VCaP (cell line): ENCODE data around the gene MROH2A.

ENCODE experiments used
- H3K27ac ChIP-seq: fragments of 450-650 bp; 2 replicates; pipeline ENCODE4 v1.5.1; 2017
- CTCF ChIP-seq: fragments of 450-650 bp; conservative IDR thresholded peaks from 2 replicates; pipeline ENCODE4 v1.5.1; 2017; ENCODE audit warnings: mild to moderate bottlenecking, moderate library complexity

MROH2A gene

DNA sequence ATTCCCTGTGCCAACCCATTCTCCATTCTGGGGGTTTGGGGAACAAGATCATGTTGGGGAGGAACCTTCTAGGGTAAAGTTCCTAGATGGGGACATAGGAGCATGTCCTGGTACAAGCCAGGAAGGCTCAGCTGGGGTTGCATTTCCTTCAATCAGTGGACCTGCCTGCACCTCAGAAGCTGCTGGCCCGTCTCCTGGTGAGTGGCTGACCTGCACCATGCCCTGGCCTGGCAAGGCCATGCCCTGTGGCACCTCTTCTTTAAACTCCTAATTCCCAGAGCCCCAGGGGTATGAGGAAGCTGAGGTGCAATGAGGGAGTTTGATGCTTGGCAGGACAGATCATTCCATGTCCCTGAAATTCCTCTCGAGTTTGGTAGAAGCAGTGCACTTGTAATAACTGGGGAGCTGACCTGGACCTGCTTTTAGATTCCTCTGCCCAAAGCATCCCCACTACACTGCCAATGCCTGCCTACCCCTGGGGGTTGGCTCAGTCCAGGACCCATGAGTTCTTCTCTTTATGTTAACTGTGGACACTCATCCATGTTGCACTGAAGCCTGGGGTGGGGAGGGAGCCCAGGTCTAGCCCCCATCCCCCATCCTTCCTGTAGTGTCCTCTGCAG lies 25.3 kb downstream of the MROH2A start:
- no peak overlapping the region for H3K27ac ChIP-seq
- TF ChIP-seq CTCF, result no peak

DNA sequence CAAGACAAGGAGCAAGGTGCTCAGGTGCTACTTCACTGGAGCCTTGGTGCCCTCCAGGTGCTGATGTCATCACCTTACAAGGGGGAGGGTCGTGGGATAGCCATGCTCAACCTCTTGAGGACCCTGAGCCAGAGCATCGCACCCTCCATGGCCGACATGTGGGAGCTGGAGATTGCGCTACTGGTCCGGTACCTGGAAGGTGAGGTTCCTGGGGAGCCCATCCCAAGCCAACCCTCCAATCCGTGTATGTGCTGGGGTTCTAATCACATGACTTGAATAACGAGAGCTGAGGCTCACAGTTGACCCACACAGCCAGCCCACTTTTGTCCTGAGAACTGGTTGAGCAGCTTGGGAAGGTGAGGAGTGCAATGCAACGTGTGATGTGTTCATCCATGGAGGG lies 25.9 kb downstream of the MROH2A start:
- TF ChIP-seq CTCF, result no peak
- no peak overlapping the region for H3K27ac ChIP-seq

DNA sequence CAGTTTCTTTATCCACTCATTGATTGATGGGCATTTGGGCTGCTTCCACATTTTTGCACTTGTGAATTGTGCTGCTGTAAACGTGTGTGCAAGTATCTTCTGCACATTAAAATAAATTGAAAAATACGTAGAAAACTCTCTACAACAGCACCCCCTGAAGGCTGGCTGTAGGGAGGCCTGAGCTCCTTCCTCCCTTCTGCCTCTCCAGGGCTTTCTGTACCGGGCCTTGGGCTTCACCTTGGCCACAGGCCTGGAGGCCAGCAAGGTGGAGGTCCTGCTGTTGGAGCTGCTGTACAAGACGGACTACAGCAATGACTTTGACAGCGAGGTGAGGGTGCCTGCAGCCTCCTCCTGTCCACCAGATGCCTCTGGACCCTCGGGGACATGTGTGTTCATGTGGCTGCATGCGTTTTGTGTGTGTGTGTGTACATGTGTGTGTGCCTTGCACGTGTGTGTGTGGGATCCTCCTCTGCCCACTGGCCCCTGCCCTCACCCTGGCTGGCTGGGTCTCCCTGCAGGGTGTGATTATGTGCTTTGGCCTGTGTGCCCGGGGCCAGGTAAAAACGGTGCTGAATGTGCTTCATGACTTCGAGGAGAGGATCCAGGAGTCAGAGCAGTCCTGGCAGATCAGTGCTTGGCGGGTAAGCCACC lies 29.2 kb downstream of the MROH2A start:
- no peak overlapping the region for H3K27ac ChIP-seq
- TF ChIP-seq CTCF, result no peak

- no peak overlapping the region for H3K27ac ChIP-seq
- TF ChIP-seq CTCF, result no peak
These were observed 30.1 kb downstream of the MROH2A start for GRCh38 chr2:233807966-233808935.

GRCh38 chr2:233810385-233810784 lies 32.3 kb downstream of the MROH2A start:
- TF ChIP-seq CTCF, result no peak
- H3K27ac ChIP-seq, result no peak overlapping the region

- no peak overlapping the region for H3K27ac ChIP-seq
- no peak for TF ChIP-seq CTCF
These were observed 33.0 kb downstream of the MROH2A start for GRCh38 chr2:233811087-233811486.

DNA sequence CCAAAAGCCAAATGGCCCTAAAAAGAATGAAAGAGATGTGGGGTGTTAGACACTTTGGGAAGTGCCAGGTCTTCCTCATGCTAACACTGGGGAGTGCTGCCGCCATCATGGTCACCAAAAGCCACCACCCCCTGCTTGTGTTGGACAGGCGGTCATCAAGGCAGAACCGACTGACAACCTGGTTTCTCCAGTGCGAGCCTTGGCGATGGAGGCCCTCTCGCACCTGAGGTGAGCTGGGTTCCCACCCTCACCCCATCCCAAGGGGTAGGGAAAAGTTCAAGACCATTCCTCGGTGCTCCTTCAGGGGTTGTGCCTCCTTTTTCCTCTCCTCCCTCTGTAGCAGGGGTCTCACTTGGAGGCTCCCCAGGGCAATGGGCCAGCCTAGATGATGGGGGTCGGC lies 33.6 kb downstream of the MROH2A start:
- H3K27ac ChIP-seq, result no peak overlapping the region
- TF ChIP-seq CTCF, result no peak
